HUES48 (cell line): ENCODE data around the gene PDZD2.

Experiments used
- H3K27ac ChIP-seq: one replicate; pipeline ENCODE4 v1.7.0; 2013; ENCODE audit warnings: low read depth, low read length, inconsistent platforms
- H3K27me3 ChIP-seq: 2 replicates; pipeline ENCODE4 v1.6.1; 2013; ENCODE audit warnings: mild to moderate bottlenecking, low read length; ENCODE audit not compliant: control insufficient read depth, insufficient read depth
- H3K36me3 ChIP-seq: 2 replicates; pipeline ENCODE4 v1.6.1; 2013; ENCODE audit warnings: low read length; ENCODE audit not compliant: control insufficient read depth, insufficient read depth
- H3K4me1 ChIP-seq: 2 replicates; pipeline ENCODE4 v1.6.1; 2013; ENCODE audit warnings: mild to moderate bottlenecking, low read length; ENCODE audit not compliant: control insufficient read depth, insufficient read depth
- H3K4me3 ChIP-seq: 2 replicates; pipeline ENCODE4 v1.5.1; 2013; ENCODE audit warnings: mild to moderate bottlenecking, low read depth, low read length
- H3K9ac ChIP-seq: 2 replicates; pipeline ENCODE4 v1.6.1; 2013; ENCODE audit warnings: mild to moderate bottlenecking, low read depth, low read length, moderate library complexity
- H3K9me3 ChIP-seq: 2 replicates; pipeline ENCODE4 v1.6.1; 2013; ENCODE audit warnings: low read length; ENCODE audit not compliant: control insufficient read depth, insufficient read depth

The PDZD2 gene

GRCh38 chr5:31823472-31823871 is 184.5 kb downstream of the PDZD2 start:
- Histone ChIP-seq H3K9ac (no peak overlapping the region), H3K4me3 (no peak overlapping the region)

GRCh38 chr5:31824869-31825517 is 186.1 kb downstream of the PDZD2 start:
- Histone ChIP-seq H3K27me3 (no peaks in the 10 kb centered on the region), H3K36me3 (no peaks in the 10 kb centered on the region), H3K4me3 (no peak overlapping the region), H3K9me3 (no peaks in the 10 kb centered on the region), H3K27ac (no peak overlapping the region), H3K4me1 (0 out of 2 replicates have a peak, but pooled peaks cover 3% of the 10 kb centered on the region), H3K9ac (no peak overlapping the region)

More at GRCh38 chr5:31823472-31823871, 184.5 kb downstream of the PDZD2 start:
- H3K27me3 ChIP-seq = no peaks in the 10 kb centered on the region
- no peak overlapping the region for H3K27ac ChIP-seq
- 0 out of 2 replicates have a peak, but pooled peaks cover 3% of the 10 kb centered on the region for H3K4me1 ChIP-seq
- H3K9me3 ChIP-seq = no peaks in the 10 kb centered on the region
- H3K36me3 ChIP-seq = no peaks in the 10 kb centered on the region

- H3K4me3 ChIP-seq = no peak overlapping the region
- no peaks in the 10 kb centered on the region for H3K27me3 ChIP-seq
- H3K4me1 ChIP-seq = 0 out of 2 replicates have a peak, but pooled peaks cover 3% of the 10 kb centered on the region
- H3K9me3 ChIP-seq = no peaks in the 10 kb centered on the region
- H3K9ac ChIP-seq = no peak overlapping the region
- no peaks in the 10 kb centered on the region for H3K36me3 ChIP-seq
- H3K27ac ChIP-seq = no peak overlapping the region
Measured at GRCh38 chr5:31825518-31826068, 186.7 kb downstream of the PDZD2 start.

- Histone ChIP-seq H3K27ac (no peak overlapping the region), H3K9me3 (no peaks in the 10 kb centered on the region), H3K4me3 (no peak overlapping the region), H3K4me1 (0 out of 2 replicates have a peak, but pooled peaks cover 3% of the 10 kb centered on the region), H3K27me3 (no peaks in the 10 kb centered on the region), H3K9ac (no peak overlapping the region), H3K36me3 (no peaks in the 10 kb centered on the region)
Measured at GRCh38 chr5:31827867-31828266, 188.9 kb downstream of the PDZD2 start.

- Histone ChIP-seq H3K4me3 (no peak overlapping the region), H3K4me1 (no peaks in the 10 kb centered on the region), H3K27ac (no peak overlapping the region), H3K9ac (no peak overlapping the region), H3K9me3 (no peaks in the 10 kb centered on the region), H3K36me3 (no peaks in the 10 kb centered on the region), H3K27me3 (no peaks in the 10 kb centered on the region)
Measured at GRCh38 chr5:31832966-31833365, 194.0 kb downstream of the PDZD2 start.

- Histone ChIP-seq H3K9ac (no peak overlapping the region), H3K9me3 (no peaks in the 10 kb centered on the region), H3K27ac (no peak overlapping the region), H3K36me3 (no peaks in the 10 kb centered on the region), H3K4me3 (no peak overlapping the region), H3K4me1 (peaks cover 5% of the 10 kb centered on the region), H3K27me3 (no peaks in the 10 kb centered on the region)
Measured at GRCh38 chr5:31833710-31834109, 194.8 kb downstream of the PDZD2 start.

GRCh38 chr5:31844622-31845345 is 205.9 kb downstream of the PDZD2 start:
- no peaks in the 10 kb centered on the region for H3K4me1 ChIP-seq
- H3K9ac ChIP-seq = no peak overlapping the region
- H3K9me3 ChIP-seq = no peaks in the 10 kb centered on the region
- H3K27ac ChIP-seq = no peak overlapping the region
- no peaks in the 10 kb centered on the region for H3K27me3 ChIP-seq
- H3K36me3 ChIP-seq = no peaks in the 10 kb centered on the region
- no peak overlapping the region for H3K4me3 ChIP-seq

GRCh38 chr5:31845361-31845760 is 206.4 kb downstream of the PDZD2 start:
- no peak overlapping the region for H3K4me3 ChIP-seq
- H3K36me3 ChIP-seq = no peaks in the 10 kb centered on the region
- no peaks in the 10 kb centered on the region for H3K27me3 ChIP-seq
- no peak overlapping the region for H3K27ac ChIP-seq
- no peak overlapping the region for H3K9ac ChIP-seq
- no peaks in the 10 kb centered on the region for H3K4me1 ChIP-seq
- H3K9me3 ChIP-seq = no peaks in the 10 kb centered on the region

GRCh38 chr5:31846934-31847333 is 208.0 kb downstream of the PDZD2 start:
- no peak overlapping the region for H3K9ac ChIP-seq
- H3K27me3 ChIP-seq = no peaks in the 10 kb centered on the region

GRCh38 chr5:31847354-31847753 is 208.4 kb downstream of the PDZD2 start:
- H3K4me1 ChIP-seq = no peaks in the 10 kb centered on the region
- no peaks in the 10 kb centered on the region for H3K9me3 ChIP-seq
- no peak overlapping the region for H3K4me3 ChIP-seq
- no peak overlapping the region for H3K9ac ChIP-seq
- H3K27ac ChIP-seq = no peak overlapping the region
- no peaks in the 10 kb centered on the region for H3K27me3 ChIP-seq
- no peaks in the 10 kb centered on the region for H3K36me3 ChIP-seq

More at GRCh38 chr5:31846934-31847333, 208.0 kb downstream of the PDZD2 start:
- no peak overlapping the region for H3K4me3 ChIP-seq
- H3K36me3 ChIP-seq = no peaks in the 10 kb centered on the region
- H3K27ac ChIP-seq = no peak overlapping the region
- H3K9me3 ChIP-seq = no peaks in the 10 kb centered on the region
- no peaks in the 10 kb centered on the region for H3K4me1 ChIP-seq
